GM12878 (cell line): Measurements from ENCODE around the gene SCYGR2. TPM values are rescaled to one million over a fixed set of nuclear protein-coding genes. Genes with fewer than 3 reads are reported as not detected.

Source experiments
- ATAC-seq: fragments of 200-7000 bp; cut with Tn5 transposase; 3 replicates; pipeline ENCODE4 v1.9.1; 2020; ENCODE audit warnings: mild to moderate bottlenecking, moderate library complexity
- BruUV-seq: library from RNA; stranded (reverse); fragments of 400-500 nt; replicated peaks from 2 replicates; lab custom pipeline; 2021; lab: Mats Ljungman, UMichigan
- CTCF ChIA-PET: fragments of 300-600 bp; sonication (Branson Sonifier 250); formaldehyde crosslinking; extraction: SDS; loops from one replicate; lab custom pipeline; 2021; ENCODE audit warnings: inconsistent platforms; lab: Yijun Ruan, JAX
- POLR2A ChIA-PET: fragments of 350-600 bp; formaldehyde crosslinking; extraction: SDS; loops from one replicate; lab custom pipeline; 2021; ENCODE audit warnings: inconsistent platforms; lab: Charles Lee
- RAD21 ChIA-PET: fragments of 300-600 bp; sonication (Branson Sonifier 250); formaldehyde crosslinking; loops from one replicate; lab custom pipeline; 2023; ENCODE audit warnings: antibody characterized with exemption; ENCODE audit not compliant: unreplicated experiment; lab: Charles Lee
- SMC1A ChIA-PET: fragments of 300-600 bp; sonication (Branson Sonifier 250); formaldehyde crosslinking; loops from one replicate; lab custom pipeline; 2023; ENCODE audit not compliant: unreplicated experiment, uncharacterized antibody; lab: Charles Lee
- DNase-seq: peaks from one replicate; pipeline ENCODE4 v3.0.0-alpha.2; 2011; ENCODE audit warnings: low read depth, low spot score
- FAIRE-seq: peaks from 3 replicates; lab custom pipeline; 2011; peaks lifted over from hg19 to GRCh38; lab: Jason Lieb, UNC
- H2AFZ ChIP-seq: 2 replicates; pipeline ENCODE4 v1.6.0; 2011; ENCODE audit warnings: low read depth, low read length, control low read depth; ENCODE audit not compliant: control insufficient read depth
- H3K27ac ChIP-seq: 2 replicates; pipeline ENCODE4 v1.5.1; 2011; ENCODE audit warnings: control low read depth; ENCODE audit not compliant: control insufficient read depth, insufficient read depth
- H3K27me3 ChIP-seq, 2 experiments: replicated peaks in 1 of 2; 2 replicates each; pipeline versions ENCODE4 v1.6.0 to v1.6.1; 2011; ENCODE audit warnings: low read length in 1 of 2; ENCODE audit not compliant: control insufficient read depth in 2 of 2, insufficient read depth in 2 of 2
- H3K36me3 ChIP-seq, 2 experiments: 2 replicates each; pipeline ENCODE4 v1.5.1; 2011; ENCODE audit warnings: low read length in 1 of 2; ENCODE audit not compliant: control insufficient read depth in 2 of 2, insufficient read depth in 2 of 2
- H3K4me1 ChIP-seq: 2 replicates; pipeline ENCODE4 v1.6.1; 2011; ENCODE audit warnings: mild to moderate bottlenecking, low read length, moderate library complexity, mixed read lengths; ENCODE audit not compliant: control insufficient read depth, insufficient read depth
- H3K4me2 ChIP-seq: 2 replicates; pipeline ENCODE4 v1.6.0; 2011; ENCODE audit warnings: control low read depth; ENCODE audit not compliant: control insufficient read depth, insufficient read depth
- H3K4me3 ChIP-seq: fragments of 200-600 bp; sonication (generic); 2 replicates; pipeline ENCODE4 v1.5.1; 2016
- H3K79me2 ChIP-seq: 2 replicates; pipeline ENCODE4 v1.6.0; 2011; ENCODE audit warnings: low read length; ENCODE audit not compliant: control insufficient read depth, insufficient read depth
- H3K9ac ChIP-seq: 2 replicates; pipeline ENCODE4 v1.8.0; 2011; ENCODE audit warnings: low read length, control low read depth, mixed read lengths; ENCODE audit not compliant: control insufficient read depth, insufficient read depth
- H3K9me3 ChIP-seq: replicated peaks from 3 replicates; pipeline ENCODE4 v1.5.1; 2011; ENCODE audit warnings: mild to moderate bottlenecking, low read length; ENCODE audit not compliant: control insufficient read depth, insufficient read depth
- H4K20me1 ChIP-seq: 2 replicates; pipeline ENCODE4 v1.6.0; 2011; ENCODE audit not compliant: control insufficient read depth, insufficient read depth
- CBX5 ChIP-seq: sonication (generic); IDR thresholded peaks from 2 replicates; pipeline ENCODE4 v1.6.1; 2016; ENCODE audit warnings: low read depth, moderate library complexity, mild to moderate bottlenecking, inconsistent platforms
- TBL1XR1 ChIP-seq: IDR thresholded peaks from 2 replicates; pipeline ENCODE4 v1.6.1; 2012; ENCODE audit warnings: low read depth, low read length, improper control_type of control experiment
- WGBS: methylation state at CpG from one replicate; pipeline ENCODE4 v1.1.6; 2016; ENCODE audit warnings: low lambda C conversion rate; ENCODE audit not compliant: insufficient replicate concordance, insufficient coverage; ENCODE audit errors: missing lambda C conversion rate; 5-methylcytosine and 5-hydroxymethylcytosine counted together
- in situ Hi-C: fragments of 300-500 bp; cut with MboI; formaldehyde crosslinking; loops from 9 replicates; pipeline ENCODE4 v1.14.3; 2018; ENCODE audit warnings: mixed read lengths
- intact Hi-C: fragments of 100-400 bp; cut with micrococcal nuclease; formaldehyde crosslinking; loops from one replicate; pipeline ENCODE4 v1.14.2; 2022; ENCODE audit not compliant: unreplicated experiment
- polyA plus RNA-seq, 11 experiments: library from polyadenylated mRNA; depleted of rRNA in 4 of 11; unstranded in 6 of 11; stranded (reverse) in 5 of 11; fragments of >200 nt; fragmentation: Nextera tagmentation in 4 of 11; fragmentation: Illumina TruSeq in 1 of 11; extraction: Ambion mirVana in 4 of 11; extraction: Trizol in 1 of 11; gene quantifications; 1 replicate in 1 of 11; 2 replicates in 10 of 11; pipeline versions ENCODE4 v1.2.1 to v1.2.3, GENCODE V29; 2011 to 2016; ENCODE audit warnings: inconsistent platforms in 2 of 11, missing spikeins in 2 of 11, low read depth in 1 of 11
- total RNA-seq, 4 experiments: library from RNA; depleted of rRNA in 3 of 4; stranded (reverse); fragments of >200 nt in 3 of 4; fragmentation: Illumina TruSeq in 1 of 4; extraction: Trizol in 1 of 4; gene quantifications; 2 replicates each; pipeline versions ENCODE4 v1.2.1 to v1.2.3, GENCODE V29; 2013 to 2021
- TF ChIP-seq, protein P1 (sequence below): IDR thresholded peaks from 2 replicates; pipeline ENCODE4 v1.6.1; 2011; ENCODE audit warnings: borderline replicate concordance, low read depth, mild to moderate bottlenecking, moderate library complexity, mixed read lengths, low read length; ENCODE audit not compliant: insufficient read depth; ENCODE audit errors: extremely low read length
- TF ChIP-seq, protein P2 (sequence below): IDR thresholded peaks from 2 replicates; pipeline ENCODE4 v1.6.1; 2012; ENCODE audit warnings: low read depth, low read length, improper control_type of control experiment

SCYGR2 gene
- total and polyA plus RNA-seq, 10 of the 15 experiments (the other 5 are each of a cell fraction or from before 2014, with no cell fraction given) = not detected

DNA sequence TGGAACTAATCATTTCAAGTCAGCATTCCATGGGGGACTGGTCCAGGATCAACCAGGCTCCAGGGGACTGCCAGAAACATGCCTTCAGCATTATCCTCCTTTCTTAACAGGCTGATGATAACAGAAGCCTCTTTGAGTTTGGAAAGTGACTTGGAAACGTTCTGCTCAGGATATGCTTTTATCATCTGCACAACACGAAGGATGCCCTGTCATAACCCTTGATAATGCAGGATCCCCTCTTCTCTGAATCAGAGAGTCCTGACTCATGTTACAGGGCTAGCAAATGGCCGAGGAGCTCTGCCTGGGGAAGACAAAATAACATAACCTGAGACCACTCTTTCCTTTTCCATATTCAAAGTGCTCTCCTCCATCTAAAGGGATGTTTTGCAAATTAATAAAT lies 9.2 kb downstream of the SCYGR2 start:
- no TSS peak for BruUV-seq
- ChIA-PET POLR2A (interaction anchor here (0.6 to 1.3 kb wide), 2 partner anchors 15 to 48 kb away, joined by 3 to 4 read pairs; no protein-coding TSS in a partner anchor), CTCF (interaction anchor here (1.1 to 1.9 kb wide), 4 partner anchors 53 to 261 kb away, joined by 3 to 8 read pairs (median 4); no protein-coding TSS in a partner anchor), RAD21 (interaction anchor here (1.0 to 1.4 kb wide), 2 partner anchors 20 to 201 kb away, joined by 3 to 5 read pairs; no protein-coding TSS in a partner anchor), SMC1A (interaction anchor here (0.9 to 1.5 kb wide), 2 partner anchors 108 to 176 kb away, joined by 3 to 5 read pairs; no protein-coding TSS in a partner anchor)
- Histone ChIP-seq H3K9ac (no peak overlapping the region), H3K4me3 (no peak overlapping the region), H3K9me3 (no peaks in the 10 kb centered on the region), H3K36me3 (no peaks in the 10 kb centered on the region), H4K20me1 (no peaks in the 10 kb centered on the region), H3K4me2 (no peak overlapping the region), H3K79me2 (no peaks in the 10 kb centered on the region)
- WGBS = 57% methylated on average over 3 of the region's 3 CpGs
- DNase-seq = no peak
- intact Hi-C loops (no loop called here), in situ Hi-C loops (no loop called here)
- FAIRE-seq = no peak
- no peak for ATAC-seq
- no peak for TF ChIP-seq CBX5
- TF ChIP-seq, protein P1, sequence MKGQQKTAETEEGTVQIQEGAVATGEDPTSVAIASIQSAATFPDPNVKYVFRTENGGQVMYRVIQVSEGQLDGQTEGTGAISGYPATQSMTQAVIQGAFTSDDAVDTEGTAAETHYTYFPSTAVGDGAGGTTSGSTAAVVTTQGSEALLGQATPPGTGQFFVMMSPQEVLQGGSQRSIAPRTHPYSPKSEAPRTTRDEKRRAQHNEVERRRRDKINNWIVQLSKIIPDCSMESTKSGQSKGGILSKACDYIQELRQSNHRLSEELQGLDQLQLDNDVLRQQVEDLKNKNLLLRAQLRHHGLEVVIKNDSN = no peak
- no peak for TF ChIP-seq TBL1XR1
- TF ChIP-seq, protein P2, sequence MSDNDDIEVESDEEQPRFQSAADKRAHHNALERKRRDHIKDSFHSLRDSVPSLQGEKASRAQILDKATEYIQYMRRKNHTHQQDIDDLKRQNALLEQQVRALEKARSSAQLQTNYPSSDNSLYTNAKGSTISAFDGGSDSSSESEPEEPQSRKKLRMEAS = no peak
- TF ChIP-seq, all 136 proteins: peak for 0
- Histone ChIP-seq H3K27ac (no peak overlapping the region), H2AFZ (no peak overlapping the region), H3K4me1 (peaks cover 3% of the 10 kb centered on the region; the same call in 1 of the 2 replicates), H3K27me3 (no peaks in the 10 kb centered on the region)
